HEK293T (cell line): ENCODE results near the gene AOAH.
"Not testable (repeated sequence)": the region's sequence is repeated elsewhere in the genome, so short reads cannot be mapped to it uniquely, and the experiment has no call there.

Source experiments
- BHLHE40 ChIP-seq: fragments of 450-650 bp; IDR thresholded peaks from 2 replicates; pipeline ENCODE4 v1.6.1; 2016; ENCODE audit warnings: mild to moderate bottlenecking, moderate library complexity, borderline replicate concordance
- FOXK2 ChIP-seq: fragments of 450-650 bp; IDR thresholded peaks from 2 replicates; pipeline ENCODE4 v1.6.1; 2016; ENCODE audit warnings: mild to moderate bottlenecking
- HDGF ChIP-seq: fragments of 450-650 bp; IDR thresholded peaks from 2 replicates; pipeline ENCODE4 v1.6.1; 2017; ENCODE audit warnings: antibody characterized with exemption, borderline replicate concordance
- SUZ12 ChIP-seq: fragments of 450-650 bp; IDR thresholded peaks from 2 replicates; pipeline ENCODE4 v1.6.1; 2016; ENCODE audit warnings: mild to moderate bottlenecking
- TARDBP ChIP-seq: fragments of 450-650 bp; IDR thresholded peaks from 2 replicates; pipeline ENCODE4 v1.6.1; 2016

GRCh38 chr7:36488672-36489071, 235.6 kb downstream of the AOAH start:
- TF ChIP-seq TARDBP, HDGF, SUZ12, BHLHE40, FOXK2: not testable (repeated sequence)
